H1 (cell line): ENCODE measurements around the gene IPO13. TPM values are rescaled to one million over a fixed set of nuclear protein-coding genes. Genes with fewer than 3 reads are reported as not detected.

Source experiments
- ASH2L ChIP-seq: fragments of 200-600, 300-600 bp; sonication (generic); IDR thresholded peaks from one replicate; pipeline ENCODE4 v1.7.1; 2017; ENCODE audit warnings: low read length
- BACH1 ChIP-seq: IDR thresholded peaks from 2 replicates; pipeline ENCODE4 v1.6.1; 2012; ENCODE audit warnings: low read length, improper control_type of control experiment
- BRCA1 ChIP-seq: IDR thresholded peaks from 2 replicates; pipeline ENCODE4 v1.6.1; 2012; ENCODE audit warnings: low read depth, low read length, improper control_type of control experiment
- CBX8 ChIP-seq: fragments of 300-800, 300-1000 bp; sonication (generic); IDR thresholded peaks from 2 replicates; pipeline ENCODE4 v1.7.1; 2016; ENCODE audit warnings: low read depth, low read length, borderline replicate concordance
- CHD7 ChIP-seq: fragments of 300-600 bp; sonication (generic); IDR thresholded peaks from 2 replicates; pipeline ENCODE4 v1.7.1; 2012; ENCODE audit warnings: low read length, moderate library complexity, mild to moderate bottlenecking, inconsistent platforms; ENCODE audit not compliant: insufficient replicate concordance
- GABPA ChIP-seq: IDR thresholded peaks from 2 replicates; pipeline ENCODE4 v1.6.1; 2011; ENCODE audit warnings: mild to moderate bottlenecking, low read length, moderate library complexity, borderline replicate concordance; ENCODE audit not compliant: insufficient read depth
- RBBP5 ChIP-seq: IDR thresholded peaks from 2 replicates; pipeline ENCODE4 v1.7.1; 2012; ENCODE audit warnings: low read depth, mild to moderate bottlenecking, inconsistent platforms, low read length, moderate library complexity, borderline replicate concordance
- SP1 ChIP-seq: IDR thresholded peaks from 2 replicates; pipeline ENCODE4 v1.6.1; 2011; ENCODE audit warnings: low read depth, low read length
- TEAD4 ChIP-seq: IDR thresholded peaks from 2 replicates; pipeline ENCODE4 v1.6.1; 2012; ENCODE audit warnings: low read depth, low read length, inconsistent platforms, mixed read lengths
- YY1 ChIP-seq: IDR thresholded peaks from 2 replicates; pipeline ENCODE4 v1.6.1; 2011; ENCODE audit warnings: low read depth, mild to moderate bottlenecking, low read length
- polyA plus RNA-seq, 7 experiments: library from polyadenylated mRNA; depleted of rRNA in 3 of 7; stranded (reverse) in 5 of 7; unstranded in 2 of 7; fragments of >200 nt in 5 of 7; fragments of 200-250 nt in 2 of 7; gene quantifications; 1 replicate in 5 of 7; 2 replicates in 1 of 7; 4 replicates in 1 of 7; pipeline versions ENCODE4 v1.2.1 to v1.2.3, GENCODE V29; 2011 to 2013; ENCODE audit warnings: missing spikeins in 2 of 7, mixed read lengths in 2 of 7
- total RNA-seq: library from RNA; stranded (reverse); fragmentation: NEBNext Ultra II Directional; extraction: Animal tissue kit (Norgen Biotek cat#: 25700); gene quantifications from 2 replicates; pipeline ENCODE4 v1.2.1, GENCODE V29; 2021

IPO13 gene
- total and polyA plus RNA-seq, 2 of the 8 experiments (the other 6 are each of a cell fraction or from before 2014, with no cell fraction given) = 23.0 to 27.0 TPM

GRCh38 chr1:43981636-43982035 lies 34.9 kb downstream of the IPO13 start (continued):
- TF ChIP-seq CHD7 = no peak
- no peak for TF ChIP-seq YY1
- TF ChIP-seq SP1 = no peak
- no peak for TF ChIP-seq GABPA
- no peak for TF ChIP-seq ASH2L
- TF ChIP-seq TEAD4 = no peak
- TF ChIP-seq BACH1 = no peak
- TF ChIP-seq CBX8 = no peak
- TF ChIP-seq RBBP5 = no peak
- TF ChIP-seq BRCA1 = no peak
